Measurements from ENCODE around the gene UNC79. TPM values are rescaled to one million over a fixed set of nuclear protein-coding genes. Genes with fewer than 3 reads are reported as not detected.

UNC79 gene
- total and polyA plus RNA-seq, 10 of the 15 experiments (the other 5 are each of a cell fraction or from before 2014, with no cell fraction given): 0.04 to 0.29 (median 0.14) TPM

DNA sequence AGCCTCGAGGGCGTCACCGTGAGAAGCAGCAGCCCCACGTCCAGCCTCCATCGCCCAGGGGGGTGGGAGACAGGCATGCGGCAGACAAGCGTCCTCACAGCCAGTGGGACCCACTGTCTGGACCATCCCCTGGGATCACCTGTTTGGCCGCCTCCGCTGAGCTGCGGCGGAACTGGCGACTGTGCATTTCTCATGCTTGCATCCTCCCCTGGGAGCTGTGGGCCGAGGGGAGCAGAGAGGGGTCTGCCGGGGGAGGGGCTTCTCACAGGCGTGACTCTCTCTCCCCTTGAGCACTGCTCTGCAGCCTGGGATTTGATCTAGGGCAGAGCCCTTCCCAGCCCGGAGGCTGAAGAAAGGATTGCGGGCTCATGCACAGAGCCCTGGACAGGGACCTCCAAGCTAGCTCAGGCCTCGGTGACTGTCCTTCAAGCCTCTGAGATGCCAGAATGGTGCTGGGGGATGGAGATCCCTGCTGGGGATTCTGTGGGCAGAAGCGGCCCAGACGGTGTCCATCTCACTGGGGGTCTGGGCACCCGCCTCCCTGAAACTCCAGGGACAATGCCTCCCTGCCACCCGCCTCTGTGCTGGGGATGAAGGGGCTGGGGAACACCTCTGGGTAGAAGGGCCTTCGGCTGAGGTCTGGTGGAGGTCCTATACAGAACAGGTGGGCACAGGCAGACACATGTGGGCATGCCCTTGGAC, 296.5 kb downstream of the UNC79 start (continued):
- TF ChIP-seq, protein P1, sequence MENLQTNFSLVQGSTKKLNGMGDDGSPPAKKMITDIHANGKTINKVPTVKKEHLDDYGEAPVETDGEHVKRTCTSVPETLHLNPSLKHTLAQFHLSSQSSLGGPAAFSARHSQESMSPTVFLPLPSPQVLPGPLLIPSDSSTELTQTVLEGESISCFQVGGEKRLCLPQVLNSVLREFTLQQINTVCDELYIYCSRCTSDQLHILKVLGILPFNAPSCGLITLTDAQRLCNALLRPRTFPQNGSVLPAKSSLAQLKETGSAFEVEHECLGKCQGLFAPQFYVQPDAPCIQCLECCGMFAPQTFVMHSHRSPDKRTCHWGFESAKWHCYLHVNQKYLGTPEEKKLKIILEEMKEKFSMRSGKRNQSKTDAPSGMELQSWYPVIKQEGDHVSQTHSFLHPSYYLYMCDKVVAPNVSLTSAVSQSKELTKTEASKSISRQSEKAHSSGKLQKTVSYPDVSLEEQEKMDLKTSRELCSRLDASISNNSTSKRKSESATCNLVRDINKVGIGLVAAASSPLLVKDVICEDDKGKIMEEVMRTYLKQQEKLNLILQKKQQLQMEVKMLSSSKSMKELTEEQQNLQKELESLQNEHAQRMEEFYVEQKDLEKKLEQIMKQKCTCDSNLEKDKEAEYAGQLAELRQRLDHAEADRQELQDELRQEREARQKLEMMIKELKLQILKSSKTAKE (IDR thresholded peaks at IDR 0.05; ENCODE audit: low read depth, poor library complexity, severe bottlenecking): no peak
- TF ChIP-seq NBN (IDR thresholded peaks at IDR 0.05) (no peak), MEF2A (IDR thresholded peaks at IDR 0.05; ENCODE audit: insufficient read depth, low read depth, low read length) (no peak), FOXK2 (IDR thresholded peaks at IDR 0.05) (no peak), PML (IDR thresholded peaks at IDR 0.05; ENCODE audit: low read length) (no peak)

DNA sequence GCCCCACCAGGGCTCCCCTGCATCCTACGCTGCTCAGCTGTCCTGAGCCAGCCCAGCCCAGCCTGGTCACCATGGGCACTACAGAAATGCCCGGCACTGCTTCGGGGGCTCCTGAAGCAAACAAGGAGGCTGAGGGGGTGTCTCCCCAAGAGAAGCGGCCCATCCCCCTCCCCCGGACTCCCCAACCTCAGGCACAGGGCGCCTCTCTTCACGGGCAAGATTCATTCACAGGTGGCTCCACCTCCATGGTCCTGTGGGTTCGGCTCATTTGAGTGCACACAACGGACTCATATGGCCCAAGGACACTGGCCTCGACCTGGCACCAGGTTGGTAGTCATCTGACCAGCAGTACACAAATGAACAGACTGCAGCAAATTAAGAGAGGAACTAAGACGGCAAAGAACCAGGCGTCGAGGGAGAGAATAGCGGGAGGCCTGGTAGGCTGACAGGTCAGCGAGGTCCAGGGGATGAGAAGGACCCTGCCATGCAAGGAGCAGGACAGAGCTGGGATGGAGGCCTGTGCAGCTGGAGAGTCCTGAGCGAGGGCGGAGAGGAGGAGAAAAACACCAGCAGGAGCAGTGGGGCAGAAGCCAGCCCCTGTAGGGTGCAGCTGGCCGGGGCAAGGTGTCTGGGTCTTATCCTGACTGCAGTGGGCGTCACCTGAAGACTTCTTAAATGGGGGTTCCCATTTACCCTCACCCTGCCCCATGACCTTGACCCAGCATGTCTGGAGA, 297.3 kb downstream of the UNC79 start:
- FAIRE-seq (no peak), DNase-seq (ENCODE audit: low read depth, low spot score) (no peak), ATAC-seq (no peak)
- SMC1A ChIA-PET (ENCODE audit: uncharacterized antibody, unreplicated experiment): no interaction called here
- no TSS peak for BruUV-seq (replicated peaks)
- no peak overlapping the region for H3K27ac ChIP-seq (ENCODE audit: control insufficient read depth, insufficient read depth)
- H3K27me3 ChIP-seq (replicated peaks in 1 of 2; ENCODE audit: control insufficient read depth in 2 of 2, insufficient read depth in 2 of 2, low read length in 1 of 2): no peaks in the 10 kb centered on the region; a peak in 1 of 4 replicates
- POLR2A ChIA-PET: no interaction called here
- H3K9ac ChIP-seq (ENCODE audit: control insufficient read depth, insufficient read depth, low read length): no peak overlapping the region
- no peak overlapping the region for H3K4me2 ChIP-seq (ENCODE audit: control insufficient read depth, insufficient read depth)
- no peaks in the 10 kb centered on the region for H3K79me2 ChIP-seq (ENCODE audit: control insufficient read depth, insufficient read depth, low read length)
- CTCF ChIA-PET: no interaction called here
- no peak overlapping the region for H2AFZ ChIP-seq (ENCODE audit: control insufficient read depth, low read depth, low read length)
- no peaks in the 10 kb centered on the region for H3K9me3 ChIP-seq (replicated peaks; ENCODE audit: control insufficient read depth, insufficient read depth, low read length)
- H3K36me3 ChIP-seq (ENCODE audit: control insufficient read depth in 2 of 2, insufficient read depth in 2 of 2, low read length in 1 of 2): no peaks in the 10 kb centered on the region
- H3K4me1 ChIP-seq (ENCODE audit: control insufficient read depth, insufficient read depth, low read length): no peaks in the 10 kb centered on the region
- H3K4me3 ChIP-seq: no peak overlapping the region
- no peaks in the 10 kb centered on the region for H4K20me1 ChIP-seq (ENCODE audit: control insufficient read depth, insufficient read depth)
- in situ Hi-C loops (cut with MboI) (no loop called here), intact Hi-C loops (cut with micrococcal nuclease; ENCODE audit: unreplicated experiment) (no loop called here)
- 54% methylated on average over 19 of the region's 19 CpGs for WGBS (ENCODE audit: insufficient coverage, insufficient replicate concordance, low lambda C conversion rate, missing lambda C conversion rate)
- RAD21 ChIA-PET (ENCODE audit: unreplicated experiment): no interaction called here
- TF ChIP-seq, protein P2, sequence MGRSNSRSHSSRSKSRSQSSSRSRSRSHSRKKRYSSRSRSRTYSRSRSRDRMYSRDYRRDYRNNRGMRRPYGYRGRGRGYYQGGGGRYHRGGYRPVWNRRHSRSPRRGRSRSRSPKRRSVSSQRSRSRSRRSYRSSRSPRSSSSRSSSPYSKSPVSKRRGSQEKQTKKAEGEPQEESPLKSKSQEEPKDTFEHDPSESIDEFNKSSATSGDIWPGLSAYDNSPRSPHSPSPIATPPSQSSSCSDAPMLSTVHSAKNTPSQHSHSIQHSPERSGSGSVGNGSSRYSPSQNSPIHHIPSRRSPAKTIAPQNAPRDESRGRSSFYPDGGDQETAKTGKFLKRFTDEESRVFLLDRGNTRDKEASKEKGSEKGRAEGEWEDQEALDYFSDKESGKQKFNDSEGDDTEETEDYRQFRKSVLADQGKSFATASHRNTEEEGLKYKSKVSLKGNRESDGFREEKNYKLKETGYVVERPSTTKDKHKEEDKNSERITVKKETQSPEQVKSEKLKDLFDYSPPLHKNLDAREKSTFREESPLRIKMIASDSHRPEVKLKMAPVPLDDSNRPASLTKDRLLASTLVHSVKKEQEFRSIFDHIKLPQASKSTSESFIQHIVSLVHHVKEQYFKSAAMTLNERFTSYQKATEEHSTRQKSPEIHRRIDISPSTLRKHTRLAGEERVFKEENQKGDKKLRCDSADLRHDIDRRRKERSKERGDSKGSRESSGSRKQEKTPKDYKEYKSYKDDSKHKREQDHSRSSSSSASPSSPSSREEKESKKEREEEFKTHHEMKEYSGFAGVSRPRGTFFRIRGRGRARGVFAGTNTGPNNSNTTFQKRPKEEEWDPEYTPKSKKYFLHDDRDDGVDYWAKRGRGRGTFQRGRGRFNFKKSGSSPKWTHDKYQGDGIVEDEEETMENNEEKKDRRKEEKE (IDR thresholded peaks at IDR 0.05): no peak
- no peak for TF ChIP-seq PAX8 (IDR thresholded peaks at IDR 0.05)
- no peak for TF ChIP-seq KDM1A (IDR thresholded peaks at IDR 0.05; ENCODE audit: borderline replicate concordance)
- no peak for TF ChIP-seq HDGF (IDR thresholded peaks at IDR 0.05)
- TF ChIP-seq SREBF1 (IDR thresholded peaks at IDR 0.05; ENCODE audit: low read length): no peak
- no peak for TF ChIP-seq ZZZ3 (IDR thresholded peaks at IDR 0.05; ENCODE audit: control insufficient read depth, insufficient read length, low read depth)
- TF ChIP-seq SMAD1 (IDR thresholded peaks at IDR 0.05; ENCODE audit: low read depth, partially characterized antibody): no peak
- TF ChIP-seq, protein P3, sequence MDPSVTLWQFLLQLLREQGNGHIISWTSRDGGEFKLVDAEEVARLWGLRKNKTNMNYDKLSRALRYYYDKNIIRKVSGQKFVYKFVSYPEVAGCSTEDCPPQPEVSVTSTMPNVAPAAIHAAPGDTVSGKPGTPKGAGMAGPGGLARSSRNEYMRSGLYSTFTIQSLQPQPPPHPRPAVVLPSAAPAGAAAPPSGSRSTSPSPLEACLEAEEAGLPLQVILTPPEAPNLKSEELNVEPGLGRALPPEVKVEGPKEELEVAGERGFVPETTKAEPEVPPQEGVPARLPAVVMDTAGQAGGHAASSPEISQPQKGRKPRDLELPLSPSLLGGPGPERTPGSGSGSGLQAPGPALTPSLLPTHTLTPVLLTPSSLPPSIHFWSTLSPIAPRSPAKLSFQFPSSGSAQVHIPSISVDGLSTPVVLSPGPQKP (IDR thresholded peaks at IDR 0.05; ENCODE audit: low read depth, low read length): no peak
- no peak for TF ChIP-seq CREB1 (IDR thresholded peaks at IDR 0.05; ENCODE audit: low read depth)
- no peak for TF ChIP-seq RFX5 (IDR thresholded peaks at IDR 0.05; ENCODE audit: low read depth, low read length)
- no peak for TF ChIP-seq NR2C1 (IDR thresholded peaks at IDR 0.05)
